HFFc6 (cell line): ENCODE measurements around the gene RASSF8. TPM values are rescaled to one million over a fixed set of nuclear protein-coding genes. Genes with fewer than 3 reads are reported as not detected.
A peak's percentile ranks its signal among the peaks of the same experiment; 100 is the strongest.

Experiments used
- DNase-seq: peaks from one replicate; pipeline ENCODE4 v3.0.0-alpha.2; 2018
- H3K27ac Mint-ChIP-seq: 2 replicates; pipeline ENCODE4 v1.8.0; 2020; ENCODE audit warnings: mild to moderate bottlenecking, mixed read lengths
- H3K27me3 Mint-ChIP-seq: 2 replicates; pipeline ENCODE4 v1.8.0; 2021; ENCODE audit warnings: mild to moderate bottlenecking, moderate library complexity, mixed read lengths; ENCODE audit not compliant: insufficient read depth
- H3K36me3 Mint-ChIP-seq: 2 replicates; pipeline ENCODE4 v1.8.0; 2021; ENCODE audit warnings: low read depth, mixed read lengths
- H3K4me1 Mint-ChIP-seq: 2 replicates; pipeline ENCODE4 v1.8.0; 2020; ENCODE audit warnings: low read depth, mixed read lengths
- H3K4me3 Mint-ChIP-seq: 2 replicates; pipeline ENCODE4 v1.8.0; 2020; ENCODE audit warnings: mild to moderate bottlenecking, moderate library complexity, mixed read lengths
- H3K9me3 Mint-ChIP-seq: 2 replicates; pipeline ENCODE4 v1.8.0; 2020; ENCODE audit warnings: mild to moderate bottlenecking, mixed read lengths
- CTCF ChIP-seq: fragments of 200-600 bp; sonication (generic); IDR thresholded peaks from 2 replicates; pipeline ENCODE4 v1.5.0; 2021; ENCODE audit warnings: antibody characterized with exemption, mild to moderate bottlenecking
- total RNA-seq, 6 experiments: library from RNA; stranded (reverse); fragmentation: NEBNext Ultra II Directional; extraction: Animal tissue kit (Norgen Biotek cat#: 25700); gene quantifications; 2 replicates in 1 of 6; 3 replicates in 5 of 6; pipeline ENCODE4 v1.2.3, GENCODE V29; 2021

The RASSF8 gene
- total RNA-seq, 6 experiments from 2014 or later: 61.7 to 84.5 (median 77.0) TPM

GRCh38 chr12:26124446-26125399, 166.2 kb downstream of the RASSF8 start, which contains the start of gene BHLHE41:
BHLHE41 (minus strand) TSS chr12:26125037; CDS start chr12:26124779, 258 bp downstream.
- H3K27me3 Mint-ChIP-seq: no peaks in the 10 kb centered on the region; the same call in 1 of the 2 replicates
- peak within 1 kb of the TSS; percentile 99 for H3K27ac Mint-ChIP-seq
- no peaks in the 10 kb centered on the region for H3K9me3 Mint-ChIP-seq
- peak within 1 kb of the TSS; percentile 98 for H3K4me3 Mint-ChIP-seq
- DNase-seq: peak; percentile 62
- TF ChIP-seq CTCF: no peak; the same call in 1 of the 2 replicates
- peaks cover 61% of the 10 kb centered on the region for H3K4me1 Mint-ChIP-seq
- no peaks in the 10 kb centered on the region for H3K36me3 Mint-ChIP-seq

GRCh38 chr12:26125400-26126339, 167.2 kb downstream of the RASSF8 start:
- peak overlapping the region; percentile 99 for H3K27ac Mint-ChIP-seq
- peak overlapping the region; percentile 98 for H3K4me3 Mint-ChIP-seq
- peak; percentile 83 for DNase-seq
- no peaks in the 10 kb centered on the region for H3K9me3 Mint-ChIP-seq
- no peaks in the 10 kb centered on the region for H3K36me3 Mint-ChIP-seq
- peaks cover 56% of the 10 kb centered on the region for H3K4me1 Mint-ChIP-seq
- no peaks in the 10 kb centered on the region; the same call in 1 of the 2 replicates for H3K27me3 Mint-ChIP-seq
- TF ChIP-seq CTCF: no peak; the same call in 1 of the 2 replicates

GRCh38 chr12:26126340-26127284, 168.1 kb downstream of the RASSF8 start:
- Mint-ChIP-seq H3K27ac (peak overlapping the region; percentile 99), H3K27me3 (no peaks in the 10 kb centered on the region; the same call in none of the 2 replicates), H3K9me3 (no peaks in the 10 kb centered on the region), H3K4me1 (peaks cover 48% of the 10 kb centered on the region), H3K4me3 (peak overlapping the region; percentile 98), H3K36me3 (no peaks in the 10 kb centered on the region)
- peak; percentile 79 for DNase-seq
- no peak for TF ChIP-seq CTCF

GRCh38 chr12:26127404-26127803, 168.9 kb downstream of the RASSF8 start:
- H3K4me3 Mint-ChIP-seq: peak overlapping the region; percentile 32; the same call in 1 of the 2 replicates
- peaks cover 44% of the 10 kb centered on the region for H3K4me1 Mint-ChIP-seq
- no peaks in the 10 kb centered on the region for H3K9me3 Mint-ChIP-seq
- H3K27ac Mint-ChIP-seq: peak overlapping the region; percentile 13
- no peak for DNase-seq
- H3K27me3 Mint-ChIP-seq: no peaks in the 10 kb centered on the region; the same call in none of the 2 replicates
- TF ChIP-seq CTCF: no peak
- no peaks in the 10 kb centered on the region for H3K36me3 Mint-ChIP-seq
